GM18526 (cell line): Measurements from ENCODE around the gene PDZD7.

Experiments used
- POLR2A ChIP-seq: IDR thresholded peaks from 3 replicates; pipeline ENCODE4 v1.6.1; 2011; ENCODE audit not compliant: insufficient read length; ENCODE audit errors: extremely low read depth

The PDZD7 gene

GRCh38 chr10:100980311-100980710 lies 50.6 kb downstream of the PDZD7 start:
- TF ChIP-seq POLR2A: no peak

GRCh38 chr10:100979791-100980272 lies 51.1 kb downstream of the PDZD7 start:
- TF ChIP-seq POLR2A: no peak

GRCh38 chr10:100978901-100979195 lies 52.1 kb downstream of the PDZD7 start:
- no peak for TF ChIP-seq POLR2A

- TF ChIP-seq POLR2A: no peak
These were observed 52.6 kb downstream of the PDZD7 start for GRCh38 chr10:100978121-100978900.

- no peak for TF ChIP-seq POLR2A
These were observed 53.5 kb downstream of the PDZD7 start for GRCh38 chr10:100977436-100977835.

- no peak for TF ChIP-seq POLR2A
These were observed 54.0 kb downstream of the PDZD7 start for GRCh38 chr10:100976906-100977305.

GRCh38 chr10:100972904-100973535 lies 57.9 kb downstream of the PDZD7 start:
- no peak for TF ChIP-seq POLR2A

GRCh38 chr10:100972115-100972903 lies 58.6 kb downstream of the PDZD7 start:
- no peak for TF ChIP-seq POLR2A

GRCh38 chr10:100970914-100971811 lies 59.8 kb downstream of the PDZD7 start:
- TF ChIP-seq POLR2A: no peak

- TF ChIP-seq POLR2A: no peak
These were observed 60.6 kb downstream of the PDZD7 start for GRCh38 chr10:100970076-100970913.

- TF ChIP-seq POLR2A: no peak
These were observed 61.5 kb downstream of the PDZD7 start, which contains the start of gene SEMA4G for GRCh38 chr10:100969187-100970075. Gene SEMA4G (plus strand): TSS chr10:100969504. CDS start chr10:100972913, 3,409 bp downstream.

- TF ChIP-seq POLR2A: no peak
These were observed 62.1 kb downstream of the PDZD7 start for GRCh38 chr10:100968863-100969186.
